ENCODE data around the gene GOLGA8J.
"Not testable (repeated sequence)": the region's sequence is repeated elsewhere in the genome, so short reads cannot be mapped to it uniquely, and the experiment has no call there.

Gene GOLGA8J

DNA sequence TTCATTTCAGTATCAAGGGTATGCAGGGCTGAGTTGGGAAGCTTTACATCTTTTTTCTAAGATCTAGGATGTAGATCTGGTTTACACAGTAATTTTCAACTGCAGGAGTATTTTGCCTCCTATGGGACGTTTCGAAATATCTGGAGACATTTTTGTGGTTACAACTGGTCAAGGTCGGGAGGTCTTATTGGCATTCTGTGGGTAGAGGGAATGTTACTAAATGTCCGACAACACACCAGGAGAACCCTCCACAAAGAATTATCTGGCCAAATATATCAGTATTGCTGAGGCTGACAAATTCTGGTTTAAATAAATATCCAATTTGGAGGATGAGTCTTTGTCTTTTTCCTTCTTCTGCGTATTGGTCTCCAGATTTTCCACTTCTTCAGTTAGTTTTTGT lies 1.9 kb upstream of the GOLGA8J start:
- not testable (repeated sequence) for DNase-seq

DNA sequence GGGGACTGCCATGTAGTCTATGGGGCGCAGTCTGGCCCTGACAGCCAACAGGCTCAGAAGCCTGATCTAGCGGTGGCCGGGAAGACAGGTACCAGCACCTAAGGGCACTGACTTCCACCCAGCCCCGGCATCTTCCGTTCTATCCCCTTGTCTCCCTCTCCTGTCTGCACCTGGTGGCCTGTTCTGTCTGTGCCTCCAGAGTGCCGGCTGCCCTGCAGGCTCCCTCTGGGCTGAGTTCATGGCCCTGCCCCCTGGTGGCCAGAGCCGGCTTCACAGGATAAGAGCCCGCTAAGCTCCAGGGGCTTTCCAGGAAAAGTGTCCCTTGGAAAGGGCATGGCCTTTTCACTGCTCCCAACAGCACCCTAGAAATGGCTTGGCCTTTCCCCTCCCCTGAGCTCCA lies 15.1 kb downstream of the GOLGA8J start:
- DNase-seq, result not testable (repeated sequence)

DNA sequence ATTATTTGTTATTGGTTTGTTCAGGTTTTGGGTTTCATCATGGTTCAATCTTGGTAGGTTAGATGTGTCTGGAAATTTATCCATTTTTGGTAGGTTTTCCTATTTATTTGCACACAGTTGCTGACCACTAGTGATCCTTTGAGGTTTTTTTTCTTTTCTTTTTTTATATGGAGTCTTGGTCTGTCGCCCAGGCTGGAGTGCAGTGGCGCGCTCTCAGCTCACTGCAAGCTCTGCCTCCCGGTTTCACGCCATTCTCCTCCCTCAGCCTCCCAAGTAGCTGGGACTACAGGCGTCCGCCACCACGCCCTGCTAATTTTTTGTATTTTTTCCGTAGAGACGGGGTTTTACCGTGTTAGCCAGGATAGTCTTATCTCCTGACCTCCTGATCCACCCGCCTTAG lies 20.1 kb downstream of the GOLGA8J start:
- not testable (repeated sequence) for DNase-seq

DNA sequence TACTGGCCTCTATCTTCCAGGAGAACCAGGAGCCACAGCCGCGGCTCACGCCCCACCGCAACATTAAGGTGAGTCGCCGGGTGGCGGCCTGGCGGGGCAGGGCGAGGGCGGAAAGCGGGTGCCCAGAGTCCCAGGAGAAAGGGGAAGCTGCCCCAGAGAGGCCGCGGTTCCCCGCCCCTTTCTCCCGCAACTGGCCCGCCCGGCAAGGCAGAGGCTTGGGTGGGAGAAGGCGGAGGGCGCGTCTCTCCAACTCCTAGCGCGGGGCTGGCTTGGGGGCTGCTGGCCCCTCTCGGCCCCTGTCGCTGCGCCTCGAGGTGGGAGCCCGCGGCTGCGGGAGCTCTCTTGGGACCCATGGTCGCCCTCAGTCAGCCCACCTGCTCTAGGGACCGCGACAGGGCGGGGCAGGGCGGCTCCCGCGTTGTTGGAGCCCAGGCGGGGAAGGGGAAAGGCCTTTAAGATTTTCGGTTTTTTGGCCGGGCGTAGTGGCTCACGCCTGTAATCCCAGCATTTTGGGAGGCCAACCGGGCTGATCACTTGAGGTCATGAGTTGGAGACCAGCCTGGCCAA lies 21.3 kb downstream of the GOLGA8J start:
- DNase-seq, result not testable (repeated sequence)

DNA sequence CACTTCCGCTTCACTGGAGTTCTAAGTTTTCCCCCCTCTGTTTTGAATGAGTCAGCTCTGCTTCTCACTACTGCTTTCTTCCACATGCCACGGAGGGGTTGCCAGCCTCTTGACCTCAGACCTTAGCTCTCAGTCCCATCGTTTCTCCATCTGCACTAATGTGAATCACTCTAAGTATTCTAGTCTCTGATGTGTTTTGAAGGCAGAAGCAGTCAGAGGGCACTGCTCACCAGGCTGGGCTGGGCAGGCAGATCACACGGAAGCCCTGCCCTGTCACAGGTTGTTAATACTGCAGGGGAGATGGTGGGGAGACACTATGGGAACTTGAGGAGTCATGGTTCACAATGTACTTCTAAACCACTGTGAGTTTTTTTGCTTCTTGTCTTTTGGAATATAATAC lies 27.8 kb downstream of the GOLGA8J start:
- DNase-seq, result not testable (repeated sequence)

DNA sequence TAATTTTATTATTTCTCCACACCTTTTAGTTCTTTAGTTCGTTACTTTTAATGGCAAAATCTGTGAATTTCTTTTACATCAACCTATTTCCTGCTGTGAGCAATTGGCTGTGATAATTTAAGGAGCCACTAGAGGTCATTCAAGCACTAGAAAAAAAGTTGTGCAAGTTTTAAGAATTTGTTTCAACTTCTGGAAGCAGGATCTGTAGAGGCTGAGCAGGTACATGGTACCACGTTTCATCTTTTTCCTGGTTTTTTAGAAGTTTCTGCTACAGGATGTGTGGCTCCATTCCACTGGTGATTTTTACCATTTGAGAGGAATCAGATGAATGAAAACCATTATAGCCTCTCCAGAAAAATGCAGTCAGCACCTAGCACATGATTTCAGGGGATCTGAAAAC lies 47.3 kb downstream of the GOLGA8J start:
- not testable (repeated sequence) for DNase-seq

DNA sequence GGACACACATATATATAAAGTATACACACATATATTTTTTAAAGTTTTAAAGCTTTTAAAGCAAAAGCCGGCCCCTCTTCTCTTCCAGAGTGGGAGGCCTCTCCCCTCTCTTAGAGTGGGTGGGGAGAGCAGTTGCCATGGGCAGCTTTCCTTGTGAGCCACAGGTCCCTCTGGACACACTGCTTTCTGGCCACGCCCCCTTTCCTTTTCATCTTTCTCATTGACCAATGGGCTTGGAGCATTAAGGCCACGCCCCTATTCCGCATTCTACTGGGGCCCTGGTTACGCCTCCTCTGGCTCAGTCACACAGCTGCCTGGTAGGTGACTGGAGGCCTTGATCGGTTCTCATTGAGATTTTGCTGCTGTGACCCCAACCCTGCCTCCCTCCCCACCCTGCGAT lies 52.0 kb downstream of the GOLGA8J start, which contains the start of gene GOLGA8T:
GOLGA8T (plus strand) TSS at position 301 of the 400 bp plus-strand sequence; CDS start at position 399, 98 bp downstream.
- DNase-seq, result not testable (repeated sequence)
